ENCODE measurements around the gene ATG12.
"Not testable (repeated sequence)": the region's sequence is repeated elsewhere in the genome, so short reads cannot be mapped to it uniquely, and the experiment has no call there.

Gene ATG12

DNA sequence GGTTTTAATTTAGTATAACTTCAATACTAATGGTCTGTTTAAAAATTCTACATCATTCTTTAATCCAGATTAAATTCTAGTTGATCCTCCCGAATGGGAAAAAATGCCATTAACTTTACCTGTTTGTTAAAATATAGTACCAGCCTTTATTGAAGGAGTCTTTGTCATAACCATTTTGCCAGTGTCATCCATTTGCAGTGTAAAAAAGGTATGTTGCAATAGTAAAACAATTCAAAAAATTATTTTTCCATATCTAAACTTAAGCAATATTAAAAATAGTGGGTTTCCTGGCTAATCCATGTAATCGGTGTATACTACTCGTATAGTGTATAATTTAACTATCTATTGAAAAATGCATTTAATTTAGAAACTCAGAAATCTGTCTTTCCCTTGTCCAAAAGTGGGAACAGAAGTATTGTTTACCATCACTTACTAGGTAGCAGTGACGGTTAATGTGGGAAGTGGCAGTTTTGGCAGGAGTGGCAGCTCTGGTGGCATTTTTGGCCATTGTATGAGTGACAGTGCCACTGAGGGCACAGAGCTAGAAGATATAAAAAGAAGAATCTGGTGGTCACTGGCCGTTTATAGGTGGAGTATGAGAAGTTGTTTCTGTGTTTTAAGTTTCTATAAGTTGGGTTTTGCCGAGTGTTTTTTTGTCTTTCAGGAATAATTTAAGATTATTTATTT is 2.2 kb upstream of the ATG12 start:
- in situ Hi-C loops (cut with HindIII; ENCODE audit: low sequenced_read_pairs) = no loop called here

- in situ Hi-C loops (cut with HindIII; ENCODE audit: low sequenced_read_pairs) = no loop called here
These were observed 1.6 kb upstream of the ATG12 start for GRCh38 chr5:115842952-115843351.

GRCh38 chr5:115842089-115842935 is 947 bp upstream of the ATG12 start:
- in situ Hi-C loops (cut with HindIII; ENCODE audit: low sequenced_read_pairs) = no loop called here

DNA sequence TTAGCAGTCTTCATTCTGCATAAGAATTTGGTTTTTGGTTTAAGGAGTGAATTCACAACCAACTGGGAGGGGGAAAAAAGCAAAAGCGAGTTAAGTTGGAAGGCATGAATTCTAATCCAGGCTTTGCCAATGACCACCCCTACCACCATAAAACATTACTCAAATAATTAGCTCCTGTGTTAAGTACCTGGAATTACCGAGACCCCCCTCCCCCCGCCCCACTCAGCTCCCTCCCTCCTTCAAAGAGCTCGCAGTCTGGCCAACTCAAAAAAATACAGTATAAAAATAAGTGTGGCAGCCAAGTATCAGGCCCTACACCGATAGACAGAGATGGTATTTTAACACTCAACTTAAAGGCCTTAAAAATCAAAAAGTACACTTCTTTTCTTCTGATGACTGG is 492 bp downstream of the ATG12 start:
- in situ Hi-C loops (cut with HindIII; ENCODE audit: low sequenced_read_pairs) = no loop called here

DNA sequence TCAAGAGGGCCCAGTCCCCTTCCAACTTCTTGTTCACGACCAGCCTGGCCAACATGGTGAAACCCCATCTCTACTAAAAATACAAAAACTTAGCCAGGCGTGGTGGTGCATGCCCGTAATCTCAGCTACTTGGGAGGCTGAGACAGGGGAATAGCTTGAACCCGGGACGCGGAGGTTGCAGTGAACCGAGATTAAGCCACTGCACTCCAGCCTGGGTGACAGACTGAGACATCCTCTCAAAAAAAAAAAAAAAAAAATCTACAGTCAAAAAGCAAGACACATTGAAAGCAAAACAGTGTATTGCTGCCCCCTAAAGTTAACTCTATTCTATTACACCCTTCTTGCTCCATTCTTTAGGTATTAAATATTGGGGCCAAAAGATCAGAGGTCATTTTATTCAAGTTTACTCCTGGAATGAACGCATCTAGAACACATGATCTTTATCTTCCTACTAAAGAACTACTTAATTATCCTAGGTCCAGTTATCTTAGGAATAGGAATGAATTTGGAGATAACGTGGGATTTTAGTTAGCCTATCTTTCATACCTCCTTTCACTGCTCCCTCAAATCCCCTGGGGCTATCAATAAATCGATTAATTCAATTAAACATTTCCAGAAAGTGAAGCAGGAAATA is 2.4 kb downstream of the ATG12 start:
- in situ Hi-C loops (cut with HindIII; ENCODE audit: low sequenced_read_pairs) = no loop called here

DNA sequence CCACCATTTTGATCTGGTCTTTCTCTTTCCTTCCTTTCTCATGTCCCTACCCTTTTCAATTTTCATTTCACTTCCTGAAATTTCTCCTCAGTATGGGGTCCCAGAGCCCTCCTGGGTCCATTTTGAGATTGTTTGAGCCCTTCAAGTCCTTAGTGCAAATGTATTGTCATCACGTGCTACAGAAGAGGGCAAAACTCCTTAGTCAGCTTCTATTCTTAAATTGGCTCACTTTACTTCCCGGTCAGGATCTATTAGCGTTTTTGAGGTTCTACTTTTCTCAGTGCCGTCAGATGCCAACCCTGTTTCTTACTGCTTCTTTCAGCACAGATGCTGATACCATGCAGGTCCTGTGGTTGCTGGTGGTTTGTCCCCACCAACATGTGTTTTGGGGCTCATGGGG is 5.9 kb downstream of the ATG12 start:
- in situ Hi-C loops (cut with HindIII; ENCODE audit: low sequenced_read_pairs) = no loop called here

GRCh38 chr5:115831163-115831768 is 10.1 kb downstream of the ATG12 start:
- in situ Hi-C loops (cut with HindIII; ENCODE audit: low sequenced_read_pairs) = no loop called here

- in situ Hi-C loops (cut with HindIII; ENCODE audit: low sequenced_read_pairs) = no loop called here
These were observed 11.5 kb downstream of the ATG12 start for GRCh38 chr5:115829913-115830312.

- in situ Hi-C loops (cut with HindIII; ENCODE audit: low sequenced_read_pairs) = no loop called here
These were observed 15.4 kb downstream of the ATG12 start for GRCh38 chr5:115825948-115826347.

DNA sequence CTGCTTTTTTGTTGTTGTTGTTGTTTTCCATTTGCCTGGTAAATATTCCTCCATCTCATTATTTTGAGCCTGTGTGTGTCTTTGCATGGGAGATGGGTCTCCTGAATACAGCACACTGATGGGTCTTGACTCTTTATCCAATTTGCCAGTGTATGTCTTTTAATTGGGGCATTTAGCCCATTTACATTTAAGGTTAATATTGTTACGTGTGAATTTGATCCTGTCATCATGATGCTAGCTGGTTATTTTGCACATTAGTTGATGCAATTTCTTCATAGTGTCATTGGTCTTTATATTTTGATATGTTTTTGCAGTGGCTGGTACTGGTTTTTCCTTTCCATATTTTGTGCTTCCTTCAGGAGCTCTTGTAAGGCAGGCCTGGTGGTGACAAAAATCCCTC is 16.4 kb downstream of the ATG12 start:
- in situ Hi-C loops (cut with HindIII; ENCODE audit: low sequenced_read_pairs) = not testable (repeated sequence)

GRCh38 chr5:115820846-115821245 is 20.5 kb downstream of the ATG12 start:
- in situ Hi-C loops (cut with HindIII; ENCODE audit: low sequenced_read_pairs) = no loop called here

- in situ Hi-C loops (cut with HindIII; ENCODE audit: low sequenced_read_pairs) = no loop called here
These were observed 22.5 kb downstream of the ATG12 start for GRCh38 chr5:115818821-115819220.

GRCh38 chr5:115817386-115817785 is 24.0 kb downstream of the ATG12 start:
- in situ Hi-C loops (cut with HindIII; ENCODE audit: low sequenced_read_pairs) = no loop called here

- in situ Hi-C loops (cut with HindIII; ENCODE audit: low sequenced_read_pairs) = no loop called here
These were observed 24.9 kb downstream of the ATG12 start, which contains the start of gene CDO1 for GRCh38 chr5:115816226-115817081. CDO1 (minus strand) TSS chr5:115816659; CDS start chr5:115816397, 262 bp downstream.

DNA sequence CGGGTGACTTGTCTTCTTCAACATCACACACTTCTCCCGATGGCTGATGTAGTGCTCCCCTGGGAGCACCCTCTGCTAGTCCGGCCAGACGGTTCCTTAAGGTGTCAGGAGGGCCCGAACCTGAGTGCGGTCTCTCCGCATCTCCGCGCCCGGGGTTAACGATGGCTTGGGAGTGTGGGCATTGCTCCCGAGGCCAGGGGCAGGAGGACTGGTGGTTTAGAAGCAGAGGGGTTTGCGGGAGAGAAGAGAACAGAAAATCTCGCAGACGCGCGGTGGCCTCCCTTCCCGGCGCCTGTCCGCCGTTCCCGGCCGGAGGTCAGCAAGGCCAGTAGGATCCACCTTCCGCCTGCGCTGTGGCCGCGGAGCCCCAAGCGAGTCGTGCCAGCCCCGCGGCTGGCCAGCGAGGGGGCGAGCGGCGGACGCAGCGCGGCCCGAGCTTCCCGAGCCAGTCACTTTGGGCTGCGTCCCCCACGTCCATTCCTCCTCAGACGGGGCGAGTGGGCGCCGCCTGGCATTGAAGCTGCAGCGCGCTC is 25.6 kb downstream of the ATG12 start:
- in situ Hi-C loops (cut with HindIII; ENCODE audit: low sequenced_read_pairs) = no loop called here

GRCh38 chr5:115815006-115815692 is 26.2 kb downstream of the ATG12 start:
- in situ Hi-C loops (cut with HindIII; ENCODE audit: low sequenced_read_pairs) = no loop called here

- in situ Hi-C loops (cut with HindIII; ENCODE audit: low sequenced_read_pairs) = no loop called here
These were observed 27.6 kb downstream of the ATG12 start for GRCh38 chr5:115813719-115814118.

- in situ Hi-C loops (cut with HindIII; ENCODE audit: low sequenced_read_pairs) = no loop called here
These were observed 29.0 kb downstream of the ATG12 start for GRCh38 chr5:115812372-115812771.

DNA sequence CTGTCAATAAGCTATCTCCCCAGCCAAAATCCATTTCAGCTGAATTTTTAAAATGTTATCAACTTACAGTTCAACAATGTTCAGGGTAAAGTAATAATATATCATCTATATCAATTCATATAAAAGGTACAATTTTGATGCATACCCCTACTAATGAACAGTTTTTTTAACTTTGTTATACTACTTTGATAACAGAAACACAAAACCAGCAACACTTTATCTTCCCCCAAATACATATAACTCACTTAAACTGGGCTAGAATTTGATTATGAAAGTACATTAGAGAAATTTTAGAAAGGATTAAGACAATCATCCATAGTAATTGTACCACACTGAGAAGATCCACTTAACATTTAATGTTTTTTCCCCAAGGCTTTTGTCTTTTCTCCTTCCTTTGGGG is 30.0 kb downstream of the ATG12 start:
- in situ Hi-C loops (cut with HindIII; ENCODE audit: low sequenced_read_pairs) = no loop called here

DNA sequence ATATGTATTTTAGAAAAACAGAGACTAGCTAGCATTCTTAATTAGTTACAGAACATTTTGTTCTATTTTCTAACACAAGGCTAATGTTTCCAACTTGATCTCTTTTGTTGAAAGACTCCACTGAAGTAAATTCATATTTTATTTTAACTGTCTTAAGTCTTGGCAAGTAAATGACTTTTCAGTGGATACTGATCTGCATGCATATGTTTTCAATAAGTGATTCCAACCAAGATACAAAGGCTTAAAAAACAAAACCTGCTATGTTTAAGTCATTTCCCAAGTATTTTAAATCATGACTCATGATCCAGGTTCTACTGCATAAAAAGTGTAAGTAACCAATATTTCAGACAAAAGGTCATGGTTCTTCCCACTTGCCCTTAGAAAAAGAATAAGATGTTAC is 30.6 kb downstream of the ATG12 start:
- in situ Hi-C loops (cut with HindIII; ENCODE audit: low sequenced_read_pairs) = no loop called here
